ENCODE data around the gene SPNS1. TPM values are rescaled to one million over a fixed set of nuclear protein-coding genes. Genes with fewer than 3 reads are reported as not detected.

SPNS1 gene
- total RNA-seq, 1 experiment from 2014 or later: 72.0 TPM

GRCh38 chr16:28990375-28991040 lies 15.9 kb downstream of the SPNS1 start:
- Histone ChIP-seq H3K36me3 (ENCODE audit: low read depth) (no peaks in the 10 kb centered on the region; the same call in 1 of the 2 replicates), H3K4me1 (replicated peaks; ENCODE audit: insufficient read depth) (no peaks in the 10 kb centered on the region), H3K79me2 (ENCODE audit: low read depth) (no peaks in the 10 kb centered on the region), H3K9me3 (ENCODE audit: insufficient read depth, low read depth) (no peaks in the 10 kb centered on the region), H3K4me3 (no peak overlapping the region), H3K9me2 (ENCODE audit: insufficient read depth) (no peaks in the 10 kb centered on the region), H3F3A (ENCODE audit: insufficient read depth, low read depth) (no peaks in the 10 kb centered on the region; the same call in 1 of the 2 replicates), H3K4me2 (no peak overlapping the region), H2AFZ (no peak overlapping the region), H3K27ac (no peak overlapping the region), H4K20me1 (ENCODE audit: insufficient read depth) (no peaks in the 10 kb centered on the region), H3K27me3 (ENCODE audit: insufficient read depth, low read depth) (no peaks in the 10 kb centered on the region)
- no TSS peak for BruUV-seq (replicated peaks)
- TF ChIP-seq EZH2 (IDR thresholded peaks at IDR 0.05; ENCODE audit: low read depth): no peak
- TF ChIP-seq, protein P1, sequence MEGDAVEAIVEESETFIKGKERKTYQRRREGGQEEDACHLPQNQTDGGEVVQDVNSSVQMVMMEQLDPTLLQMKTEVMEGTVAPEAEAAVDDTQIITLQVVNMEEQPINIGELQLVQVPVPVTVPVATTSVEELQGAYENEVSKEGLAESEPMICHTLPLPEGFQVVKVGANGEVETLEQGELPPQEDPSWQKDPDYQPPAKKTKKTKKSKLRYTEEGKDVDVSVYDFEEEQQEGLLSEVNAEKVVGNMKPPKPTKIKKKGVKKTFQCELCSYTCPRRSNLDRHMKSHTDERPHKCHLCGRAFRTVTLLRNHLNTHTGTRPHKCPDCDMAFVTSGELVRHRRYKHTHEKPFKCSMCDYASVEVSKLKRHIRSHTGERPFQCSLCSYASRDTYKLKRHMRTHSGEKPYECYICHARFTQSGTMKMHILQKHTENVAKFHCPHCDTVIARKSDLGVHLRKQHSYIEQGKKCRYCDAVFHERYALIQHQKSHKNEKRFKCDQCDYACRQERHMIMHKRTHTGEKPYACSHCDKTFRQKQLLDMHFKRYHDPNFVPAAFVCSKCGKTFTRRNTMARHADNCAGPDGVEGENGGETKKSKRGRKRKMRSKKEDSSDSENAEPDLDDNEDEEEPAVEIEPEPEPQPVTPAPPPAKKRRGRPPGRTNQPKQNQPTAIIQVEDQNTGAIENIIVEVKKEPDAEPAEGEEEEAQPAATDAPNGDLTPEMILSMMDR (conservative IDR thresholded peaks at IDR 0.05): no peak
- ChIA-PET POLR2A (ENCODE audit: unreplicated experiment) (no interaction called here), CTCF (no interaction called here)
- DNase-seq: no peak
- intact Hi-C loops (cut with micrococcal nuclease; ENCODE audit: unreplicated experiment): no loop called here

DNA sequence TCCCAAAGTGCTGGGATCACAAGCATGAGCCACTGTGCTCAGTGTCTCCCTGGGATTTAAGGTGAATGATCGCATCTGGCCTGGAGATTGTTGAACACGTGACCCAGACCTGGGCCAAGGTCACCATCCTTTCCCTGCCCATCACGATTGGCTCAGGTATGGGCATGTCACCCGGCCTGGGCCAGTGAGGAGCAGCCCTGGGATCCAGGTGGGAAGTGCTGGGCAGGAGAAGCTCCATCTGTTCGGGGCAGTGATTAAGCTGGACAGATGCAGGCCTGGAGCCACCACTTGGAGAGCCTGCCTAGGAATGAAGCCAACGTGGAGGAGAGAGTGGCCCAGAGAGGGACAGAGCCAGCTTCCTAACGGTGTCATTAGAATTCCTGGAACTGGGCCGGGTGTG lies 17.1 kb downstream of the SPNS1 start:
- ChIA-PET CTCF (no interaction called here), POLR2A (ENCODE audit: unreplicated experiment) (no interaction called here)
- Histone ChIP-seq H3K79me2 (ENCODE audit: low read depth) (no peaks in the 10 kb centered on the region), H3K27me3 (ENCODE audit: insufficient read depth, low read depth) (no peaks in the 10 kb centered on the region), H3K36me3 (ENCODE audit: low read depth) (no peaks in the 10 kb centered on the region; the same call in 1 of the 2 replicates), H2AFZ (no peak overlapping the region), H3K4me2 (no peak overlapping the region), H3F3A (ENCODE audit: insufficient read depth, low read depth) (no peaks in the 10 kb centered on the region; the same call in 1 of the 2 replicates), H3K9me2 (ENCODE audit: insufficient read depth) (no peaks in the 10 kb centered on the region), H3K4me3 (no peak overlapping the region), H4K20me1 (ENCODE audit: insufficient read depth) (no peaks in the 10 kb centered on the region), H3K4me1 (replicated peaks; ENCODE audit: insufficient read depth) (no peaks in the 10 kb centered on the region), H3K27ac (no peak overlapping the region), H3K9me3 (ENCODE audit: insufficient read depth, low read depth) (no peaks in the 10 kb centered on the region)
- no TSS peak for BruUV-seq (replicated peaks)
- TF ChIP-seq EZH2 (IDR thresholded peaks at IDR 0.05; ENCODE audit: low read depth): no peak
- TF ChIP-seq, protein P1 (conservative IDR thresholded peaks at IDR 0.05): no peak
- DNase-seq: no peak
- intact Hi-C loops (cut with micrococcal nuclease; ENCODE audit: unreplicated experiment): no loop called here

DNA sequence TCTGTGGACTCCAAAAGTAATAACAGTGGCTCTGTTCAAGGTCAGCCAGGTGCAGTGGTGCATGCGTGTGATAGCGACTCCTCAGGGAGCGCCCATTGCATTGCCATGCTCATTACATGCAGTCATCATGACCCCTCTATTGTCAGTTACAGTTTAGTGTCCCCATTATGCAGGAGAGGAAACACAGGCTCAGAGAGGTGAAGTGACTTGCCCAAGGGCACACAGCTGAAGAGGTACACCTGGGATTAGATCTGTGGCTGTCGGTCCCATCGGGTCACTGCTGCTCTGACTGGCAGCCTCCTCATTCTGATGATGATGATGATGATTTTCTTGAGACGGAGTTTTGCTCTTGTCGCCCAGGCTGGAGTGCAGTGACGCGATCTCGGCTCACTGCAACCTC lies 17.9 kb downstream of the SPNS1 start:
- TF ChIP-seq, protein P1 (conservative IDR thresholded peaks at IDR 0.05): no peak
- no peak for TF ChIP-seq EZH2 (IDR thresholded peaks at IDR 0.05; ENCODE audit: low read depth)
- Histone ChIP-seq H4K20me1 (ENCODE audit: insufficient read depth) (no peaks in the 10 kb centered on the region), H3K9me3 (ENCODE audit: insufficient read depth, low read depth) (no peaks in the 10 kb centered on the region), H3K4me2 (no peak overlapping the region), H3K9me2 (ENCODE audit: insufficient read depth) (no peaks in the 10 kb centered on the region), H2AFZ (no peak overlapping the region), H3K36me3 (ENCODE audit: low read depth) (no peaks in the 10 kb centered on the region; the same call in 1 of the 2 replicates), H3K27ac (no peak overlapping the region), H3K4me1 (replicated peaks; ENCODE audit: insufficient read depth) (no peaks in the 10 kb centered on the region), H3K27me3 (ENCODE audit: insufficient read depth, low read depth) (no peaks in the 10 kb centered on the region), H3K79me2 (ENCODE audit: low read depth) (no peaks in the 10 kb centered on the region), H3F3A (ENCODE audit: insufficient read depth, low read depth) (no peaks in the 10 kb centered on the region), H3K4me3 (no peak overlapping the region)
- BruUV-seq (replicated peaks): no TSS peak
- CTCF ChIA-PET: no interaction called here
- intact Hi-C loops (cut with micrococcal nuclease; ENCODE audit: unreplicated experiment): no loop called here
- no peak for DNase-seq
- POLR2A ChIA-PET (ENCODE audit: unreplicated experiment): no interaction called here

All from PC-9 (cell line).